Spinal cord (tissue), 10 donors: Measurements from ENCODE around the gene ZNF469. TPM values are rescaled to one million over a fixed set of nuclear protein-coding genes. Genes with fewer than 3 reads are reported as not detected.
A peak's percentile ranks its signal among the peaks of the same experiment; 100 is the strongest.
"Not testable (repeated sequence)": the region's sequence is repeated elsewhere in the genome, so short reads cannot be mapped to it uniquely, and the experiment has no call there.

Experiments used
- DNase-seq, 6 donors: peaks; one replicate each; pipeline versions ENCODE4 v3.0.0 to v3.0.0-alpha.2; 2013 to 2015; ENCODE audit warnings: low spot score in 6 of 6, low read depth in 4 of 6
- H3K27ac ChIP-seq: one replicate; pipeline ENCODE4 v1.5.1; 2013; ENCODE audit warnings: low read depth, low read length, control low read depth
- H3K27me3 ChIP-seq: one replicate; pipeline ENCODE4 v1.6.1; 2013; ENCODE audit warnings: low read length; ENCODE audit not compliant: control insufficient read depth, insufficient read depth
- H3K36me3 ChIP-seq: one replicate; pipeline ENCODE4 v1.6.1; 2013; ENCODE audit warnings: low read length; ENCODE audit not compliant: control insufficient read depth, insufficient read depth
- H3K4me1 ChIP-seq: one replicate; pipeline ENCODE4 v1.6.1; 2013; ENCODE audit warnings: low read length; ENCODE audit not compliant: control insufficient read depth, insufficient read depth
- H3K4me3 ChIP-seq: one replicate; pipeline ENCODE4 v1.5.1; 2013; ENCODE audit warnings: low read depth, low read length, control low read depth
- H3K9me3 ChIP-seq: one replicate; pipeline ENCODE4 v1.6.1; 2013; ENCODE audit warnings: low read length; ENCODE audit not compliant: control insufficient read depth, insufficient read depth
- WGBS: methylation state at CpG from one replicate; pipeline ENCODE4 v1.1.5; 2013; ENCODE audit warnings: missing lambda C conversion rate; ENCODE audit not compliant: insufficient coverage; 5-methylcytosine and 5-hydroxymethylcytosine counted together
- polyA plus RNA-seq, 2 donors: library from polyadenylated mRNA; unstranded; fragments of 120-200 nt; gene quantifications; one replicate each; pipeline ENCODE4 v1.2.1, GENCODE V29; 2013; ENCODE audit not compliant: insufficient read length in 2 of 2
- total RNA-seq, 2 donors: library from RNA; depleted of rRNA in 1 of 2; stranded (reverse); fragments of 120-200 nt in 1 of 2; fragments of >200 nt in 1 of 2; gene quantifications; one replicate each; pipeline versions ENCODE4 v1.2.3 to v1.2.4, GENCODE V29; 2013 to 2014
- donor health status: healthy.

The ZNF469 gene
- total and polyA plus RNA-seq, 4 donors: 3.2 to 11.1 (median 5.8) TPM

DNA sequence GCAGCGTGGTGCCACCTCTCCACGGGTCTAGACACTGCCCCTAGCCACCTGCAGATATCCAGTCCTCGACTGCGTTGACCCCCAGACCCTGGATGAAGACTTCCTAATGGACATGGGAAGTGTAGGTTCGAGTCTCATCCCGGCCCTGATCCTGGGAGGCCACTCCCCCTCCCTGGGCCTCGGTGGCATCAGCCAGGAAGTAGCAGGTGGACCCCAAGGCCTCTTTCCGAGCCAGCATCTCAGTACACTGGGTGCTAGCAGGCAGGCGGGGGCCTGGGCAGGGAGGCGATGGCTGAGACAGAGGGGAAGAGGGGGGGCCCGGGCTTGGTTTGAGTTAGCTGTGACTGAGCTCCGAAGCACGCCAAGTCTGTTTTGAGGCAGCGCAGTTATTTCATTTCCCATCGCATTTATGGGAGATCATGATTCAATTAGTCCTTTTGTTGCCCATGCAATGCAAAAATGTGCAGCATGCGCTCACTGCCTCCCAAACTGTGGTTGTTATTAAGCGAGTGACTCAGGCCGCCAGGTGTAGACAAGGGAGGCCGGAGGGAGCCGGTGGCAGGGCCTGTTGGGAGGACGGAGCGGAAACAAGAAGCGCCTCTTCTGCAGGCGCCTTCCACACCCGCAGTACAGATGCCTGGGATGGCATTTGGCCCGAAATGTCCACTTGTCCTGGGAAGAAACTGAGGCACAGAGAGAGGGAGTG, 25.3 kb upstream of the ZNF469 start:
- peaks cover 43% of the 10 kb centered on the region for H3K4me1 ChIP-seq
- no peak for DNase-seq
- H3K9me3 ChIP-seq: no peaks in the 10 kb centered on the region
- H3K27me3 ChIP-seq: no peaks in the 10 kb centered on the region
- H3K36me3 ChIP-seq: no peaks in the 10 kb centered on the region
- H3K27ac ChIP-seq: peak overlapping the region; percentile 50
- WGBS: 83% methylated on average over 25 of the region's 26 CpGs
- no peak overlapping the region for H3K4me3 ChIP-seq

DNA sequence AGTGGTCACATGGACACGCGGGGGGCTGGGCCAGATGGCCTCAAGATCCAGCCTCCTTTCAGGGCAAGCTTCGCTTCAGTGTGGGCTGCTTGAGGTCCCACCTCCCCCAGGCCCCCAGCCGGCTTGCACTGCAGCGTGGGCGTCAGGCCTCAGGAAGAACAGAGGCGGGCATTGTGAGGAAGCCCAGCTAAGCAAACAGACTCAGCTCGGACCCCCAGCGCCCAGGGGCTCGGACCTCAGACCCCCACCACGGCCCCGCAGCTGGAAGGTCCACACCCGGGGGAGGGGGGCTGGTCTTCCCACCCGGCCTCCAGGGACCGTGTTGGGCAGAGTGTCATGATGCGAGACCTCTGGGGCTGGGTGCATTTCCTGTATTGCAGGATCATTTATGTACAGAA, 24.7 kb upstream of the ZNF469 start:
- peak overlapping the region; percentile 50 for H3K27ac ChIP-seq
- 64% methylated on average over 16 of the region's 16 CpGs for WGBS
- DNase-seq: peak in 2 of 6 donors; percentile 12 to 53

DNA sequence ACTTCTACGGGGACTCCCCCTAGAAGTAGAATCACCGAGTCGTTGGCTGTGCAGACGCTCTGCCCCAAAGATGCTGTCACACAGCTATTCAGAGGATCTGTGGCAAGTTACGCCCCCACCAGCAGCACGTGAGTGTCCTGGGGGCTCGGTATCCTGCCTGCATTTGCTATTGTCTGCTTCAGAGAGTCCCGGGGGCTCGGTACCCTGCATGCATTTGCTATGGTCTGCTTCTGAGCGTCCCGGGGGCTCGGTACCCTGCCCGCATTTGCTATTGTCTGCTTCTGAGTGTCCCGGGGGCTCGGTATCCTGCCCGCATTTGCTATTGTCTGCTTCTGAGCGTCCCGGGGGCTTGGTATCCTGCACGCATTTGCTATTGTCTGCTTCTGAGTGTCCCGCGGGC, 23.8 kb upstream of the ZNF469 start:
- H3K4me1 ChIP-seq: peaks cover 43% of the 10 kb centered on the region

More for the DNA sequence above, 24.7 kb upstream of the ZNF469 start:
- Histone ChIP-seq H3K9me3 (no peaks in the 10 kb centered on the region), H3K36me3 (no peaks in the 10 kb centered on the region), H3K4me1 (peaks cover 43% of the 10 kb centered on the region), H3K27me3 (no peaks in the 10 kb centered on the region), H3K4me3 (no peak overlapping the region)

DNA sequence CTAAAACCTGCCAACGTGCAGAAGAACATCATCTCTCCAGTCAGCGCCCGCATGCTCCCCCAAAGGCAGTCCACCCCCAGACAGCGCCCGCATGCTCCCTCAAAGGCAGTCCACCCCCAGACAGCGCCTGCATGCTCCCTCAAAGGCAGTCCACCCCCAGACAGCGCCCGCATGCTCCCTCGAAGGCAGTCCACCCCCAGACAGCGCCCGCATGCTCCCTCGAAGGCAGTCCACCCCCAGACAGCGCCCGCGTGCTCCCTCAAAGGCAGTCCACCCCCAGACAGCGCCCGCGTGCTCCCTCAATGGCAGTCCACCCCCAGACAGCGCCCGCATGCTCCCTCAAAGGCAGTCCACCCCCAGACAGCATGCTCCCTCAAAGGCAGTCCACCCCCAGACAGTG, 22.4 kb upstream of the ZNF469 start:
- not testable (repeated sequence) for H3K36me3 ChIP-seq, H3K27me3 ChIP-seq, H3K4me3 ChIP-seq, H3K9me3 ChIP-seq, DNase-seq, H3K27ac ChIP-seq
- peaks cover 36% of the 10 kb centered on the region for H3K4me1 ChIP-seq
- 96% methylated on average over 5 of the region's 20 CpGs for WGBS

More for the DNA sequence above, 23.8 kb upstream of the ZNF469 start:
- Histone ChIP-seq H3K27ac (no peak overlapping the region), H3K36me3 (no peaks in the 10 kb centered on the region), H3K9me3 (no peaks in the 10 kb centered on the region), H3K27me3 (no peaks in the 10 kb centered on the region), H3K4me3 (no peak overlapping the region)
- 64% methylated on average over 21 of the region's 21 CpGs for WGBS
- DNase-seq: no peak

DNA sequence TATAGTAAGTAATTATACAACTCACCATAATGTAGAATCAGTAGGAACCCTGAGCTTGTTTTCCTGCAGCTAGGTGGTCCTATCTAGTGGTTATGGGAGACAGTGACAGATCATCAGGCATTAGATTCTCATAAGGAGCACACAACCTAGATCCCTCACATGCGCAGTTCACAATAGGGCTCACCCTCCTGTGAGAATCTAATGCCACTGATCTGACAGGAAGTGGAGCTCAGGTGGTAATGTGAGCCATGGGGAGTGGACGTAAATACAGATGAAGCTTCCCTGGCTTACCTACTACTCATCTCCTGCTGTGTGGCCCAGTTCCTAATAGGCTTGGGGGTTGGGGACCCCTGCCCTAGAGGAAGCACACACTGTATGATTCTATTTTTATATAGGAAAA, 21.8 kb upstream of the ZNF469 start:
- Histone ChIP-seq H3K9me3 (no peaks in the 10 kb centered on the region), H3K27me3 (no peaks in the 10 kb centered on the region), H3K27ac (no peak overlapping the region), H3K4me3 (no peak overlapping the region), H3K36me3 (no peaks in the 10 kb centered on the region), H3K4me1 (peaks cover 30% of the 10 kb centered on the region)
- WGBS: no CpG with 5 or more reads among the region's 2 CpGs
- DNase-seq: no peak

DNA sequence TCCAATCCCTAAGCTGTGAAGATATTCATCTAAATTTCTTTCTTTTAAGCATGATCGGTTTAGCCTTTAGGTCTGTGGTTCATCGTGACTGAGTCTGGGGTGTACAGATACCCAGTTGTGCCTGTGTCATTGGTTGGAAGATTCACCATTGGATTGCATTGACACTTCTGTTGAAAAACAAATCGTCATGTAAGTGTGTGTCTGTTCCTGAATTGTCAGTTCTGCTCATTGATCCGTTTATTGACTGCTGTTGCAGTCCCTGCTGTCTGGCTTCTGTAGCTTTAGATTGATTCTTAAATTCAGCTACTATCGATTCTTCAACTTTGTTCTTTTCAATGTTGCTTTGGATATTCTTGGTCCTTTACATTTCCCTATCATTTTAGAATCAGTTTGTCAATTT, 21.0 kb upstream of the ZNF469 start:
- Histone ChIP-seq H3K27me3 (no peaks in the 10 kb centered on the region), H3K27ac (no peak overlapping the region), H3K4me1 (peaks cover 24% of the 10 kb centered on the region), H3K9me3 (no peaks in the 10 kb centered on the region), H3K36me3 (no peaks in the 10 kb centered on the region), H3K4me3 (no peak overlapping the region)
- 72% methylated on average over 2 of the region's 5 CpGs for WGBS
- DNase-seq: no peak

DNA sequence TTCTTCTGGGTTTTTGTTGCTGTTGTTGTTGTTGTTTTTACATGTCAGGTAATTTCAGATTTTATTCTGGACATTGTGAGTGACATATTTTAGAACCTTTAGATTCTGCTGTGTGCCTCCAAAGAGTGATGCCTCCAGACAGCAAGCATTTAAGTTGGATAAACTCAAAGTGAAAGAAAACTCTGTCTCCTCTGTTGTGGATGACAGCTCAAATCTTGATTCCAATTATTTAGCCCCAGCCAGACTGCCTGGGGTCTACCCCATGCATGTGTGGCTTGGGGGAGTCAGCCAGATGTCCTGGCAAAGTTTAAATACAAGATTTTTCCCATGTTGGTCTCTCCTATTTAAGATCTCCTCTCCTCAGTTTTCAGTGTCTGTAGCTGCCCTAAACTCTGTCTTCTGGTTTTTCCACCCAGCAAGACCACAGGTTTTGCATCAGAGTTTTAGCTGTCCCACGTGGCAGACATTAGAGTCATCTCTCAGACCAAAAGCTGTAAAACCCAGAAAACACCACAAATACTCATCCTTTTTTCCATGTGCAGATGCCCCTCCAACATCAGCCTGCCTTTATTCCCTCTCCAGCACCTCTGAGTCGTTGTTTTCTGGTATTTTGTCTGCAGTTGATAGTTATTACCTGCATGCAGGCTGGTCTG, 19.4 kb upstream of the ZNF469 start:
- 57% methylated on average over 1 of the region's 2 CpGs for WGBS
- Histone ChIP-seq H3K4me3 (no peak overlapping the region), H3K9me3 (no peaks in the 10 kb centered on the region), H3K27ac (no peak overlapping the region), H3K36me3 (no peaks in the 10 kb centered on the region), H3K27me3 (no peaks in the 10 kb centered on the region), H3K4me1 (peaks cover 20% of the 10 kb centered on the region)
- DNase-seq: no peak

DNA sequence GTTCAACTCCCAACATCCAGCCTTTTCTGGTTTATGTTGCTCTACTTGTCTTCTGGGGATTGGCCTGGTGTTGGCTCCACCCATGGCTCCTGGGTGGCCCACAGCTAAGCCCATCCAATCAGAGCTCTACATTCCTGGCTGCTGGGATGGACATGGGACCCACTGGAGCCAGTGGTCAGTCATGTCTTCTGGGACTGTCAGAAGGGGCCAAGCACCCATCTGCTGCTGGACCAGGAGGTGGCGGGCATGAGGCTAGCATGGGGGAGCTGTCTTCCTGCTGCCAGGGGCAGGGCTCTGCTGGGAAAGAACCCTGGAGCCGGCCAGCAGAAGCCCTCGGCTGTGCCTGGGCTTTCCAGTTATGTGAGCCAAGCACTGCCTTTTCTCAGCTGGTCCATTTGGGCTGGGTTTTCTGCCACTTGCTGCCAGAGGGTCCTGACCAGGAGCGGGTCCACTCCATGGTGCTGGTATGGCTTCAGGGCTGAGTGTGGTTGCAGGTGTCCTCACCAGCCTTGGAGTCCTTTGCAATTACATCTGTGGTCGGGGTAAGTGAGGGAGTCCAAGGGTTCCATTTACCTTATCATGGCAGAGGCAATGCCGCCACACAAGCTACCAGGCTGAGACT, 17.4 kb upstream of the ZNF469 start:
- no peaks in the 10 kb centered on the region for H3K36me3 ChIP-seq
- 96% methylated on average over 5 of the region's 6 CpGs for WGBS
- H3K27me3 ChIP-seq: no peaks in the 10 kb centered on the region
- peaks cover 14% of the 10 kb centered on the region for H3K4me1 ChIP-seq
- no peaks in the 10 kb centered on the region for H3K9me3 ChIP-seq
- no peak for DNase-seq
- H3K4me3 ChIP-seq: no peak overlapping the region
- no peak overlapping the region for H3K27ac ChIP-seq

DNA sequence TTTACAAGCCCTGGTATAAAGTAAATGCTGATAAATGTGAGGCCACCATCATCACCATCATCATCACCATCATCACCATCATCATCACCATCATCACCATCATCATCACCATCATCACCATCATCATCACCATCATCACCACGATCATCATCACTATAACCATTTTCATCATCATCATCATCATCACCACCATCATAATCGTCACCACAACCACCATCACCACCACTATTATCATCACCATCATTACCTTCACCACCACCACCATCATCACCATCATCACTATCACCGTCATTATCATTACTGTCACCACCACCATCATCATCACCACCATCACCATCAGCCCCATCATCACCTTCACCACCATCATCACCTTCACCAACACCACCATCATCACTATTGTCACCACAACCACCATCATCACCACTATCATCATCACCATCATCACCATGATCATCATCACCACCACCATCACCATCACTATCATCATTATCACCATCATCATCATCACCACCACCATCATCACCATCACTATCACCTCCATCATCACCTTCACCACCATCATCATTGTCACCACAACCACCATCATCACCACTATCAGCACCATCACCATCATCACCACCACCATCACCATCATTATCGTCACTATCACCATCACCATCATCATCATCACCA, 16.6 kb upstream of the ZNF469 start:
- Histone ChIP-seq H3K36me3 (no peaks in the 10 kb centered on the region), H3K4me3 (no peak overlapping the region), H3K27me3 (no peaks in the 10 kb centered on the region), H3K27ac (no peak overlapping the region), H3K4me1 (peaks cover 14% of the 10 kb centered on the region), H3K9me3 (no peaks in the 10 kb centered on the region)
- 67% methylated on average over 4 of the region's 4 CpGs for WGBS
- no peak for DNase-seq
